Amniotic epithelial cell (primary cell): ENCODE data around the gene ARL6IP6.
"Not testable (repeated sequence)": the region's sequence is repeated elsewhere in the genome, so short reads cannot be mapped to it uniquely, and the experiment has no call there.

Source experiments
- DNase-seq: peaks from one replicate; pipeline ENCODE4 v3.0.0-alpha.2; 2010; ENCODE audit warnings: low read depth

The ARL6IP6 gene

DNA sequence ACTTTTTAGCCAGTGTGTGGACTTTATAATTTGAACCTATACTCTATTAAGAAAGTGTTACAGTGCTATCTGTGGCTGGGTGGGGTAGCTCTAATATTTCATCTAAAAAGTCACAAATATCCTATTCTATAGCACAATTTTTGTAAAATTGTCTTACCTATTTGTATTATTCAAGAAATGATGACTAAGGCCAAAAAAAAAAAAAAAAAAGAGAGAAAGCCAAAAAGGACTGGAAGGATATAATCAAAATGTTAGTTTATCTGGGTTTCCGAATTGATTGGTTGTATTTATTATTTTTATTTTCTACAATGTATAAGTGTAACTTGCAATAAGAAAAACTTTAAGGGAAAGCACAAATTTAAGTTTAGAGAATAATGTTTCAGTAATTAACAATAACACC, 5.5 kb downstream of the ARL6IP6 start:
- no peak for DNase-seq

DNA sequence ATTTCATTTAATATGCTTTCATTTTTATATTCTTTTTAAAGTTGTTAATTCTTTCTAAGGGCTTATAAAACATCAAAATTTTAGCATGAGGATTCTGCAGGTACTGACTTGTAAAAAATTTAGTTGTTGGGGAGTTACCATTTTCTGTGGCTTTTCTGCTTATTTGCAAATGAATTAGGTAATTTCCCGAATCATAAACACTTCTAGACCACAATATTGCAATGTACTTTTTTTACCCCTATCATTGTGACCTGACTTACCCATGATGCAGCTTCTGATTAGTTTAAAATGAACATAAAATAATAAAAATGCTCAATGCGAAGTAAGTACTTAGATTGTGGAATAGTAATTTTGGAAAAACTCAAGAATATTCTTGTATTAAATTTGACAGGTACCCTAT, 11.4 kb downstream of the ARL6IP6 start:
- no peak for DNase-seq

DNA sequence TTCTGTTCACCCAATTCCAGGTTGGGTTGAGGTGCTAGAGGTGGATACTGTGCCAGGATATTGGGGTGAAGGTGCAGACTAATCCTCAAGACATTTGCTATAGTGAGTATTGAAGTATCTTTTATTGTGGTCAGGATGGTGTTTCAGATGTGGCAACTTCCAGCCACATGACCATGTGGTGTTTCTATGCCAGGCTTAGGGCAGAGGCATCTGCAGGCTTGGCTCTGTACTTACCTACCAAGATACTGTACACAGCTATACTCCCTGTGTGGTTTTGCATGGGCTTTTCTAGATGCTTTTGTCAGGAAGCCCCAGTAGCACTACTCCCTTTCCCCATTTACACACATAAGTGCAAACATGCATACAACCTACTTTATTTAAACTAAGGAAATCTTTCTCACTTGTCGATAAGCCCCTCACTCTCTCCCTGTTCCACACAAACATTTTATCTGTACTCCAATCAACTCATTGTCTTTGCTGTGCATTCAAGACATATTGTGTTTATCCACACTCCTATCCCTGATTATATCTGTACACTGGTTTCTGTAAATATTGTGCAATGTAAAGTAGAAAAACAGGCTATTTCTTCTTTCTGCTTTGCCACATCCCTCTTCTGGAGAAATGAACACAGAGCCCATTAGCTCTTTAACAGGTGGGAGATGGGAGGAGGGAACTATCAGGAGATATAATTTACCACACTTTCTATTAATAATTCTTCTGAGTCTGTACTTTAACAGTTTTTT, 12.3 kb downstream of the ARL6IP6 start:
- DNase-seq, result peak; percentile 79

- DNase-seq, result not testable (repeated sequence)
Measured at GRCh38 chr2:152737509-152737908, 19.1 kb downstream of the ARL6IP6 start.

DNA sequence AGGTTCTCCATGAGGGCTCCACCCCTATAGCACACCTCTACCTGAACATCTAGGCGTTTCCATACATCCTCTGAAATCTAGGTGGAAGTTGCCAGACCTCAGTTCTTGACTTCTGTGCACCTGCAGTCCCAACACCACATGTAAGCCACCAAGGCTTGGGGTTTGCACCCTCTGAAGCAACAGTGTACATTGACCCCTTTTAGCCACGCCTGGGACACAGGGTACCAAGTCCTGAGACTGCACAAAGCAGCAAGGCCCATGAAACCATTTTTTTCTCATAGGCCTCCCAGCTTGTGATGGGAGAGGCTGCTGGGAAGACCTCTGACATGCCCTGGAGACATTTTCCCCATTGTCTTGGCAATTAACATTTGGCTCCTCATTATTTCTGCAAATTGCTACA, 20.0 kb downstream of the ARL6IP6 start:
- no peak for DNase-seq

DNA sequence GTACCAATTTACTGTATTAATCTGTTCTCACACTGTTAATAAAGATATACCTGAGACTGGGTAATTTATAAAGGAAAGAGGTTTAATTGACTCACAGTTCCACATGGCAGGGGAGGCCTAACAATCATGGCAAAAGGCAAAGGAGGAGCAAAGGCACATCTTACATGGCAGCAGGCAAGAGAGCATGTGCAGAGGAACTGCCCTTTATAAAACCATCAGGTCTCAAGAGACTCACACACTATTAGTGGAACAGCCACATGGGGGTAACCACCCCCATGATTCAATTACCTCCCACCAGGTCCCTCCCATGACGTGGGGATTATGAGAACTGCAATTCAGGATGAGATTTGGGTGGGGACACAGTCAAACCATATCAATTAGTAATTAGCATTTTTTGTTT, 21.3 kb downstream of the ARL6IP6 start:
- DNase-seq, result not testable (repeated sequence)

GRCh38 chr2:152740743-152741328, 22.4 kb downstream of the ARL6IP6 start:
- peak; percentile 65 for DNase-seq

GRCh38 chr2:152743002-152743401, 24.6 kb downstream of the ARL6IP6 start:
- peak; percentile 21 for DNase-seq

- peak; percentile 48 for DNase-seq
Measured at GRCh38 chr2:152747751-152748150, 29.3 kb downstream of the ARL6IP6 start.

GRCh38 chr2:152755029-152755428, 36.6 kb downstream of the ARL6IP6 start:
- peak; percentile 54 for DNase-seq

DNA sequence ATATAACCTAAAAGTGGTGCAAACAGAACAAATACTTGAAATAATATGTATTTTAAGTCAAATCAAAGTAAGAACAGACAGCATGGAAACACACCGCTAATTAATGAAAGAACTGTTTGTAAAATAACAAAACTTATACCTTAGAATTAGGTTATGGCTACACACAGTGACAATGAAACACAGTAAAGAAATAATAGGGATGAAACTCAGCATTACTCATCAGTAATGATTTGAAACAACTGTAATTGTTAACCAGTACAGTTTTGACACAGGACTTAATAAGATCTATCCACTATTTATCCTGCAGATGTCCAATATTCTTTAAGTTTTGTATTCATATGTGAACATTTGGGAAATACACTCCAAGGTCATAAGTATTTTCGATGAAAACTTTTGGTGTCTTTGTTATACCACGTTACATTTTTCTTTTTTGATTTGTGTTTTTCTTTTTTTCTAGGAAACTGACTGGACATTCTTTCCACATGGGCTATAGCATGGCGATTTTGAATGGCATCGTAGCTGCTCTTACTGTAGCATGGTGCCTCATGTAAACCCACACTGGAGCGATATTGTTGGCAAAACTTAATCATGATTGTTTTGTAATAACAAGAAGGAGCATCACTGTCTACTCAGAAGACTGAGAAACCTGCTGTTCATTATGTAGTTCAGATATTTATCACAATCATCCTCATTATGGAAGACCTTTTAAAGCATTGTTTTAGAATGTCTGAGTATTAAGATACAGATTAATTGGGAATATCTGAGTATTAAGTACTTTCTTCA, 41.1 kb downstream of the ARL6IP6 start:
- no peak for DNase-seq

GRCh38 chr2:152761214-152761613, 42.8 kb downstream of the ARL6IP6 start:
- peak; percentile 17 for DNase-seq

GRCh38 chr2:152762202-152762601, 43.8 kb downstream of the ARL6IP6 start:
- DNase-seq, result peak; percentile 96

- not testable (repeated sequence) for DNase-seq
Measured at GRCh38 chr2:152763208-152763607, 44.8 kb downstream of the ARL6IP6 start.

DNA sequence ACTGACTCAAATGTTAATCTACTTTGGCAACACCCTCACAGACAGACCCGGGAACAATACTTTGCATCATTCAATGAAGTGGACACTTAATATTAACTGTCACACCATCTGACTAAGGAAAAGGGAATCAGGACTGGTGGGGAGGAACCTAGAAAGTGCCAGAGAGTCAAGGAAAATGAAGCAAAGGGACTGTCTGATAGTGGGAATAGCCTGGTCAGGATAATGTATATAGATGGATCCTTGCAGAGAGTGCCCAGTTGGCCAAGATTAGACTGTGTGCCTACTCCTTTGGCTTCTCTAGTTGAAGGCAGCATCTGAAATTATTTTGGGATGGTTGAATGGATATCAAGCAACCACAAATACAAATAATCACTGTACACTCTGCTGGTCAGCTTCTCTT, 45.2 kb downstream of the ARL6IP6 start:
- DNase-seq, result no peak

GRCh38 chr2:152766928-152767327, 48.5 kb downstream of the ARL6IP6 start:
- DNase-seq, result peak; percentile 76

DNA sequence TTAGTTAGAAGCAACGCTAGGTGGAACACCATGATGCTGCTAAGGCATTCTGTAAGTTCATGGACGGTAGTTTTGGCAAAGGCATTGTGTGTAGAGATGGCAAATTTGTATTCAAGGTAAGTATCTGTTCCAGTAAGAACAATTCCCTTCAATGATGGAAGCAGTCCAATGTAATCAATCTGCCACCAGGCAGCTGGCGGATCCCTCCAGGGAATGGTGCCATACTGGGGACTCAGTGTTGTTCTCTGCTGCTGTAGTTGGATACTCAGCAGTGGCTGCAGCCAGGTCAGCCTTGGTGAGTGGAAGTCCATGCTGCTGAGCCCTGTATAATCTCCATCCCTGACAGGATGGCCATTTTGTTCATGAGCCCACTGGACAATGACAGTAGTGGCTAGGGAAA, 62.8 kb downstream of the ARL6IP6 start:
- no peak for DNase-seq

- DNase-seq, result no peak
Measured at GRCh38 chr2:152782171-152782570, 63.8 kb downstream of the ARL6IP6 start.

GRCh38 chr2:152790883-152791282, 72.5 kb downstream of the ARL6IP6 start:
- no peak for DNase-seq

DNA sequence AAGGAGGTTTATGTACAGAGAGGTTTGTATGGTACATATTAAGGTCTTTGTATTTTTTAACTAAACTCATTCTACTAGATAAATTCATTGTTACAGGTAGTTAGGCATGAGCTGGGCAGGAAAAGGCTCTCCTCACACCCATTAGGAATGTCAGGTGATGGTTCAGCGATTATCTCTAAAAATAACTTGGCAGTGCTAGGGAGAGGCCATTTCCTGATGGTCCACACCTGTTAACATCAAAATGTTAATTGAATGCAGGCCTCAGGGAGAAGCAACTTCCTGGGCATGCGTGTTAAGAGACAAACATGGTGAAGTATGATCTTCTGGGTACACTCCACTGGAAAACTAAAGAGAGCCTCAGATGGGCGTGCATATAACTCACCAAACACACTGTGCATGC, 73.6 kb downstream of the ARL6IP6 start:
- DNase-seq, result no peak

DNA sequence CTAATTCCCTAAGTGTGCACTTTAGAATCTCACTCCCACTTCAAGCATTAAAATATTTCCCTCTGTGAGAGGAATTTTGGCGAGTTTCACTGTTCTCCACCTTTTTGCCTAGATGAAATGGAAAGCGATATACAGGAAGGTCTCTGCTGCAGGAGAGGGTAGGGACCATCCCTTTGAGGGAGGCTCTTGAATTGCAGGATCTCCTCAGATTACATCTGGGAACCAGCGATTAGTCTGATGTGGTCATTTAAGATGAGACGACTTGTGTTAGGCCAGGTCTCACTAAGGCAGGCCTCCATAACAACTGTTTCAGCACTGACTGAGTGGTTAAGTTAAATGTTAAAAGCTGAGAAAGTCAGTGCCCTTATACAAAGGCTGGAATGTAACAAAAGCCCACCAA, 74.6 kb downstream of the ARL6IP6 start:
- DNase-seq, result no peak

GRCh38 chr2:152796941-152797340, 78.5 kb downstream of the ARL6IP6 start:
- DNase-seq, result no peak
